Adipocyte (in vitro differentiated cells): Measurements from ENCODE around the gene HPD.

Experiments
- DNase-seq: peaks from one replicate; pipeline ENCODE4 v3.0.0-alpha.2; 2015; ENCODE audit warnings: low read depth
- H3K27me3 ChIP-seq: replicated peaks from 2 replicates; pipeline ENCODE4 v1.7.0; 2013; ENCODE audit warnings: mild to moderate bottlenecking, low read length, moderate library complexity; ENCODE audit not compliant: control insufficient read depth, insufficient read depth
- H3K36me3 ChIP-seq: 2 replicates; pipeline ENCODE4 v1.7.0; 2013; ENCODE audit warnings: low read length, mild to moderate bottlenecking, moderate library complexity; ENCODE audit not compliant: control insufficient read depth, insufficient read depth, severe bottlenecking
- H3K4me1 ChIP-seq: 2 replicates; pipeline ENCODE4 v1.7.0; 2013; ENCODE audit warnings: mild to moderate bottlenecking, low read length, moderate library complexity; ENCODE audit not compliant: control insufficient read depth, insufficient read depth
- H3K4me3 ChIP-seq: 2 replicates; pipeline ENCODE4 v1.7.0; 2013; ENCODE audit warnings: mild to moderate bottlenecking, low read length, moderate library complexity
- H3K9ac ChIP-seq: 2 replicates; pipeline ENCODE4 v1.7.0; 2013; ENCODE audit warnings: mild to moderate bottlenecking, low read length, moderate library complexity
- H3K9me3 ChIP-seq: 2 replicates; pipeline ENCODE4 v1.7.0; 2013; ENCODE audit warnings: mild to moderate bottlenecking, low read length, moderate library complexity; ENCODE audit not compliant: control insufficient read depth

The HPD gene

GRCh38 chr12:121839993-121840761 lies 18.5 kb downstream of the HPD start:
- H3K36me3 ChIP-seq, result no peaks in the 10 kb centered on the region
- no peaks in the 10 kb centered on the region for H3K9me3 ChIP-seq
- H3K9ac ChIP-seq, result peak overlapping the region; percentile 72
- DNase-seq, result no peak
- H3K4me1 ChIP-seq, result peaks cover 5% of the 10 kb centered on the region
- no peaks in the 10 kb centered on the region for H3K27me3 ChIP-seq
- peak overlapping the region; percentile 76 for H3K4me3 ChIP-seq

GRCh38 chr12:121839106-121839992 lies 19.3 kb downstream of the HPD start:
- Histone ChIP-seq H3K27me3 (no peaks in the 10 kb centered on the region), H3K9me3 (no peaks in the 10 kb centered on the region), H3K36me3 (no peaks in the 10 kb centered on the region), H3K4me1 (peaks cover 5% of the 10 kb centered on the region), H3K4me3 (peak overlapping the region; percentile 76), H3K9ac (peak overlapping the region; percentile 73)
- peak; percentile 99 for DNase-seq

GRCh38 chr12:121838126-121838525 lies 20.5 kb downstream of the HPD start:
- H3K27me3 ChIP-seq, result no peaks in the 10 kb centered on the region

GRCh38 chr12:121837680-121838079 lies 21.0 kb downstream of the HPD start:
- no peak for DNase-seq

More at GRCh38 chr12:121838126-121838525, 20.5 kb downstream of the HPD start:
- H3K9ac ChIP-seq, result no peak overlapping the region
- peaks cover 5% of the 10 kb centered on the region for H3K4me1 ChIP-seq
- H3K9me3 ChIP-seq, result no peaks in the 10 kb centered on the region
- no peak for DNase-seq
- H3K36me3 ChIP-seq, result no peaks in the 10 kb centered on the region
- H3K4me3 ChIP-seq, result no peak overlapping the region

GRCh38 chr12:121831571-121832245 lies 27.0 kb downstream of the HPD start:
- Histone ChIP-seq H3K36me3 (peaks cover 48% of the 10 kb centered on the region), H3K4me1 (no peaks in the 10 kb centered on the region), H3K9ac (no peak overlapping the region), H3K4me3 (no peak overlapping the region), H3K9me3 (no peaks in the 10 kb centered on the region), H3K27me3 (no peaks in the 10 kb centered on the region)
- no peak for DNase-seq

More at GRCh38 chr12:121837680-121838079, 21.0 kb downstream of the HPD start:
- no peaks in the 10 kb centered on the region for H3K27me3 ChIP-seq
- no peaks in the 10 kb centered on the region for H3K36me3 ChIP-seq
- no peaks in the 10 kb centered on the region for H3K9me3 ChIP-seq
- peaks cover 5% of the 10 kb centered on the region for H3K4me1 ChIP-seq
- H3K4me3 ChIP-seq, result no peak overlapping the region
- H3K9ac ChIP-seq, result no peak overlapping the region

- Histone ChIP-seq H3K4me1 (no peaks in the 10 kb centered on the region), H3K4me3 (no peak overlapping the region), H3K36me3 (peaks cover 48% of the 10 kb centered on the region), H3K9me3 (no peaks in the 10 kb centered on the region), H3K9ac (no peak overlapping the region), H3K27me3 (no peaks in the 10 kb centered on the region)
- DNase-seq, result no peak
These were observed 27.9 kb downstream of the HPD start for GRCh38 chr12:121830588-121831265.

- no peak overlapping the region for H3K9ac ChIP-seq
- H3K4me3 ChIP-seq, result no peak overlapping the region
- H3K27me3 ChIP-seq, result no peaks in the 10 kb centered on the region
- H3K4me1 ChIP-seq, result no peaks in the 10 kb centered on the region
- no peak for DNase-seq
- H3K36me3 ChIP-seq, result peaks cover 48% of the 10 kb centered on the region
- H3K9me3 ChIP-seq, result no peaks in the 10 kb centered on the region
These were observed 28.5 kb downstream of the HPD start for GRCh38 chr12:121830134-121830533.

GRCh38 chr12:121829250-121829918 lies 29.3 kb downstream of the HPD start:
- H3K4me3 ChIP-seq, result no peak overlapping the region

GRCh38 chr12:121828826-121829225 lies 29.8 kb downstream of the HPD start:
- H3K9me3 ChIP-seq, result no peaks in the 10 kb centered on the region
- no peaks in the 10 kb centered on the region for H3K4me1 ChIP-seq
- DNase-seq, result no peak
- no peak overlapping the region for H3K9ac ChIP-seq
- H3K27me3 ChIP-seq, result no peaks in the 10 kb centered on the region
- no peak overlapping the region for H3K4me3 ChIP-seq
- H3K36me3 ChIP-seq, result peaks cover 53% of the 10 kb centered on the region

More at GRCh38 chr12:121829250-121829918, 29.3 kb downstream of the HPD start:
- Histone ChIP-seq H3K9me3 (no peaks in the 10 kb centered on the region), H3K4me1 (no peaks in the 10 kb centered on the region), H3K9ac (no peak overlapping the region), H3K27me3 (no peaks in the 10 kb centered on the region), H3K36me3 (peaks cover 48% of the 10 kb centered on the region)
- no peak for DNase-seq

GRCh38 chr12:121828306-121828705 lies 30.4 kb downstream of the HPD start:
- Histone ChIP-seq H3K4me1 (no peaks in the 10 kb centered on the region), H3K4me3 (no peak overlapping the region), H3K27me3 (no peaks in the 10 kb centered on the region), H3K9ac (no peak overlapping the region), H3K36me3 (peaks cover 58% of the 10 kb centered on the region), H3K9me3 (no peaks in the 10 kb centered on the region)
- DNase-seq, result no peak
